HG03060 (cell line): ENCODE results near the gene NEURL2.
"Not testable (repeated sequence)": the region's sequence is repeated elsewhere in the genome, so short reads cannot be mapped to it uniquely, and the experiment has no call there.

Source experiments
- ATAC-seq: cut with Tn5 transposase; IDR thresholded peaks from one replicate; pipeline ENCODE4 v1.9.1; 2021; ENCODE audit warnings: low read depth, moderate number of reproducible peaks; ENCODE audit not compliant: unreplicated experiment

Gene NEURL2

DNA sequence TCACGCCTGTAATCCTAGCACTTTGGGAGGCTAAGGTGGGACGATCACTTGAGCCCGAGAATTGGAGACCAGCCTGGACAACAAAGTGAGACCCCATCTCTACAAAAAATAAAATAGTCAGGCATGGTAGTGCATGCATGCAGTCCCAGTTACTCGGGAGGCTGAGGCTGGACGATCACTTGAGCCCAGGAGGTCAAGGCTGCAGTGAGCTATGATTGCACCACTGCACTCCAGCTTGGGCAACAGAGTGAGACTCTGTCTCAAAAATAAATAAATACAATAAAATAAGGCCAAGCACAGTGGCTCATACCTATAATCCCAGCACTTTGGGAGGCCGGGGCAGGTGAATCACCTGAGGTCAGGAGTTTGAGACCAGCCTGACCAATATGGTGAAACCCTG lies 10.3 kb upstream of the NEURL2 start:
- not testable (repeated sequence) for ATAC-seq

DNA sequence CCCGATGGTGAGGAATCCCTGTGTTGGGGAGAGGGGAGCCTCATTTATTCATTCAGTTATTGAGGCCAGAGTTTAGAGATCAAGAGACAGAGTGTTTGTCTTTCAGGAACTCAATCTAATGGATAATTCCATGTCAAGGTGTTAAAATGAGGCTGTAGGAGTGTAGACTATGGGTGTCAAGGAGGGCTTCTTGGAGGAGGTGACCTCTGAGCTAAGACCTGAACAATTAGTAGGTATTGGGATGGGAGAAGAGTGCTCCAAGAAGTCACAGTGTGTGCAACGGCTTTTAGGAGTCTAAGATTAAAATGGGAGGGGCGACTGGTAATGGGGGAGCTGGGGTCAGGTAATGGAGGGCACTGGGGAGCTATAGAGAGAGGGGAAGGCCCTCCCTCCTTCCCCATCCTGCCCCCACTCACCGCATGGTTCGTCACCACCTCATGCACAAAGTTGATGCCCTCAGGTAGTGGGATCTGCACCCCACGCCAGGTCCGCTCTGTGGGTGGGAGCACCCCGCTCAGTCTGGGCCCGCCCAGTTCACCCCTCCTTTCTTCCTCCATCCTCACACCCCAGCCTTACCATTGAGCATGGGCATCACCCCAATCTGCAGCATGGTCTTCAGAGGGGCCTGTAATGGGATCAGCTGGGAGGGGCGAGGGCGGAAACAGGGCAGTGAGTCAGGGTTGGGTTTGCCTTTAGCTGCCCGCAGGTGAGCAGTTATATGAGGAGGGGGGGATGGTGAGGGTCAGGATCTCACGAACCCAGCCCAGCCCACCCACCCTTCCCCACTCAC lies 8.2 kb upstream of the NEURL2 start:
- ATAC-seq, result no peak

DNA sequence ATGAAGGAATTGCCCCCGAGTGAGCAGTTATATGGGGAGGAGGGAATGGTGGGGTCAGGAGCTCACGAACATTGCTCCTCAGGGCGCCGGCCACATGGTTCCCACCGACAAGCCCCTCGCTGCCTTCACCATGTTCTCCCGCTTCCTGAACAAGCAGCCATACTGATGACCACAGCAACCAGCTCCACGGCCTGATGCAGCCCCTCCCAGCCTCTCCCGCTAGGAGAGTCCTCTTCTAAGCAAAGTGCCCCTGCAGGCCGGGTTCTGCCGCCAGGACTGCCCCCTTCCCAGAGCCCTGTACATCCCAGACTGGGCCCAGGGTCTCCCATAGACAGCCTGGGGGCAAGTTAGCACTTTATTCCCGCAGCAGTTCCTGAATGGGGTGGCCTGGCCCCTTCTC lies 7.3 kb upstream of the NEURL2 start:
- ATAC-seq, result no peak

DNA sequence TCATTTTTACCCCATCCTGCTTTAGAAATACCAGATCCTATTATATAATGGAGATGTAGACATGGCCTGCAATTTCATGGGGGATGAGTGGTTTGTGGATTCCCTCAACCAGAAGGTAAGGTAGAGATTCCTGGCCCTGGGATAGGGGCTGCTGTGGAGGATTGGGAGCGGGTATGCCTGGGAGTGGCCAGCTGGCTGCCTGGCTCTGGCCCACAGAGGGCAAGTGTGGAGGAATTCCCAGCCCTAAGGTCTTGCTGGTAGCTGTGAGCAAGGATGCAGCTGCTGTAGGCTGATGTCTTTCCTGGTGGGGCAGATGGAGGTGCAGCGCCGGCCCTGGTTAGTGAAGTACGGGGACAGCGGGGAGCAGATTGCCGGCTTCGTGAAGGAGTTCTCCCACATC lies 6.7 kb upstream of the NEURL2 start:
- no peak for ATAC-seq

DNA sequence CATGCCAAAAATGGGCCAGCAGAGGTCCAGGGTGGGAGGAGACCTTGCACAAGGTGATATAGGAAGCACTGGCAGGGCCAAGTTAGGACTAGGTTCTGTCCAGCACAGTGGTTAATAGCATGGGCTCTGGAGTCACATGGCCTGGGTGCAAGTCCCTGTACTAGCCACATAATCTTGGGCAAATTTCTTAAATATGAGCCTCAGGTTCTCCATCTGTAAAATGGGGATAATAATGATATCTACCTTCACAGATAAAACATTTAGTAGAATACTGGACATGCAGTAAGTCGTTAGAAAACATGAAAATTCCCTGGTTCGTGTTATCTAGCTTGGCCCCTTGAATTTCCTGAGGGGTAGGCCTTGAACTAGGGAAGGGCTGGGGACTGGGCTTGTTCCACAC lies 6.3 kb upstream of the NEURL2 start:
- ATAC-seq, result no peak

DNA sequence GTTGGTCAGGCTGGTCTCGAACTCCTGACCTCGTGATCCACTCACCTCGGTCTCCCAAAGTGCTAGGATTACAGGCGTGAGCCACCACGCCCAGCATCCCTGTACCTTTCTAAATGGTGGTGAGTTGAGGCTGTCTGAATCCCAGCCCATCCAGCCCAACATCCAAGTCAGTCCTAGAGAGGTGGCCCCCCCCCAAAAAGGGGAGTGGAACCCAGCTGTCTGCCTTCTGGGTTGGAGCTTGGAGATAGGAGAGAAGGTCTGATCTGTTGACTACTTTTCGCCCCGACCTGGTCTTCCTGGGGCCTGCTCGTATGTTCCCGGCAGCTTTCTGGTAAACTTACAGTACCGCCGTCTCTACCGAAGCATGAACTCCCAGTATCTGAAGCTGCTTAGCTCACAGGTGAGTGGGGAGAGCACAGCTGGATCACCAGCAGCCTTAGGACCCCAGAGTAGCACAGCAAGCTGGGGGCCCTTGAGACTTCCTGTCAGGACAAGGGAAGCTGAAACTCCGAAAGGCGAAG lies 5.7 kb upstream of the NEURL2 start:
- no peak for ATAC-seq

DNA sequence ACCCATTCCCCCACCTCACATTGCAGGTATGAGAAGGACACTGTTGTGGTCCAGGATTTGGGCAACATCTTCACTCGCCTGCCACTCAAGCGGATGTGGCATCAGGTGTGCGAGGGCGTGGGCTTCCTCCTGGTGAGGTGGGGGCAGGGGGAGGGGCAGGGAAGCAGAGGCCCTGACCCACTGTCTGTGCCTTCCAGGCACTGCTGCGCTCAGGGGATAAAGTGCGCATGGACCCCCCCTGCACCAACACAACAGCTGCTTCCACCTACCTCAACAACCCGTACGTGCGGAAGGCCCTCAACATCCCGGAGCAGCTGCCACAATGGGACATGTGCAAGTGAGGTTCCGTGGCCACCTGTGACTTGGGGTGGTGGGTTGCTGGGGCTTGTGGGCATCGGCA lies 3.8 kb upstream of the NEURL2 start:
- no peak for ATAC-seq

DNA sequence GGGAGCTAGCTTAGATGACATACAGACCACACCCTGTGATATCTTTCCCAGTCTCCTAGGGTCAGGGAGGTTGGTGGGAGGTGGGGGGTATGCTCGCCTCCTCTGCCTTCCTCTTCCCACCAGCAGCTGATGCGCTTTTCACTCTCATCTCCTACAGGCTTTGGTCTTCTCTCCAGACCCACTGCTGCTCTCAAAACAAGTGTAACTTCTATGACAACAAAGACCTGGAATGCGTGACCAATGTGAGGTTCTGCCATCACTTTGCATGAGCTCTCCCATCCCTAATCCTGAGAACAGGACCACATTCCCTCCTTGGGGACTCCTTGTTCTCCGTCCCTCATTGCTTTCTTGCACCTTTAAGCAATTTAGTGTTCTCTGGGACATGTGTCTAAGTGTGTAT lies 2.8 kb upstream of the NEURL2 start:
- no peak for ATAC-seq

DNA sequence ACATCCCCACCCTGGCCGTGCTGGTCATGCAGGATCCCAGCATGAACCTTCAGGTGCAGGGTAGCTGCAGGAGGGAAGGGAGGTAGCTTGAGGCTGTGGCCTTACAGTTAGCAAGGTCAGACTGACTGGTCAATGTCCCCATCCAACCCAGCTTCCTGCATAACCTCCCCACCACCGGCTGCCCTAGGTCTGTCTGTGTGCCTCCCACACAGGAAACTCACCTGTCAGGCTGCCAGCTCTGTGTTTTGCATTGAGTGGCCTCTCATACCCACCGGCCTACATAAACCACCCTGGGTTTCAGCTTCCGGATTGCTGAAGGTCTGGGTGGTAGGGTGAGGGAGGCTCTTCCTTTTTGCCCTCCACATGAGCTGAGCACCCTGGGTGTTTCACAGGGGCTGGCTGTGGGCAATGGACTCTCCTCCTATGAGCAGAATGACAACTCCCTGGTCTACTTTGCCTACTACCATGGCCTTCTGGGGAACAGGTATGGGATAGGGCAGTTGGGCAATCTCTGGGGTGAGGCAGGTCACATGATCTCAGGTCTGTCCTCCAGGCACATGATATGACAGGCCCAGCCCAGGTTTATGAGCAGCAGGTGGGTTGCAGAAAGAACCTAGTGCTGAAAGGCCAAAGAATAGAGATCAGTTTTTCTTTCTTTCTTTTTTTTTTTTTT lies 2.0 kb upstream of the NEURL2 start:
- ATAC-seq, result no peak

DNA sequence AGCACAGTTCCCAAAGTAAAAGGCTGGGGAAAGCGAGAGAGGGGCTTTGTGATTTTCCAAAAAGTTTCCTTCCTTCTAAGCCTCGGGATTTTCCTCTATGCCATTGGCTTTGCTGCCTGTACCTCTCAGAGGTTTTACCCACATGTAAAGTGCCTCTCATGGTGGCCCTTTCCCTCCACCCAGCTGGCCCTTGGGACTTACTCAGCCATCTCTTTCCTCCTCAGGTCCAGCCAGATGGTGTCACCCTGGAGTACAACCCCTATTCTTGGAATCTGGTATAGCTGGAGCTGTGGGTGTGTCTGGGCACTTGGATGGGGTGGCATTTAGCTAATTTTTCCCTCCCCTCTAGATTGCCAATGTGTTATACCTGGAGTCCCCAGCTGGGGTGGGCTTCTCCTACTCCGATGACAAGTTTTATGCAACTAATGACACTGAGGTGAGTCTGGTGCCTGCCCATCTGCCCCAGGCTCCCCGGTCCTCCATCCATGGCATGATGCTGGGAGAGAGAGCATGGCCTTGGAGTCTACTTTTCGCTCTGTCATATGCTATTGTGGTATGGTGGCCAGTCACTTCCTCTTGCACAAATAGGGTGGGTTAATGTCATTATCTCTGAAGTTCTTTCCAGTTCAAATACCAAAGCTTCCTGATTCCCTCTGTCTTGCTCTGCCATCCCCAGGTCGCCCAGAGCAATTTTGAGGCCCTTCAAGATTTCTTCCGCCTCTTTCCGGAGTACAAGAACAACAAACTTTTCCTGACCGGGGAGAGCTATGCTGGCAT lies 1.2 kb upstream of the NEURL2 start:
- no peak for ATAC-seq

DNA sequence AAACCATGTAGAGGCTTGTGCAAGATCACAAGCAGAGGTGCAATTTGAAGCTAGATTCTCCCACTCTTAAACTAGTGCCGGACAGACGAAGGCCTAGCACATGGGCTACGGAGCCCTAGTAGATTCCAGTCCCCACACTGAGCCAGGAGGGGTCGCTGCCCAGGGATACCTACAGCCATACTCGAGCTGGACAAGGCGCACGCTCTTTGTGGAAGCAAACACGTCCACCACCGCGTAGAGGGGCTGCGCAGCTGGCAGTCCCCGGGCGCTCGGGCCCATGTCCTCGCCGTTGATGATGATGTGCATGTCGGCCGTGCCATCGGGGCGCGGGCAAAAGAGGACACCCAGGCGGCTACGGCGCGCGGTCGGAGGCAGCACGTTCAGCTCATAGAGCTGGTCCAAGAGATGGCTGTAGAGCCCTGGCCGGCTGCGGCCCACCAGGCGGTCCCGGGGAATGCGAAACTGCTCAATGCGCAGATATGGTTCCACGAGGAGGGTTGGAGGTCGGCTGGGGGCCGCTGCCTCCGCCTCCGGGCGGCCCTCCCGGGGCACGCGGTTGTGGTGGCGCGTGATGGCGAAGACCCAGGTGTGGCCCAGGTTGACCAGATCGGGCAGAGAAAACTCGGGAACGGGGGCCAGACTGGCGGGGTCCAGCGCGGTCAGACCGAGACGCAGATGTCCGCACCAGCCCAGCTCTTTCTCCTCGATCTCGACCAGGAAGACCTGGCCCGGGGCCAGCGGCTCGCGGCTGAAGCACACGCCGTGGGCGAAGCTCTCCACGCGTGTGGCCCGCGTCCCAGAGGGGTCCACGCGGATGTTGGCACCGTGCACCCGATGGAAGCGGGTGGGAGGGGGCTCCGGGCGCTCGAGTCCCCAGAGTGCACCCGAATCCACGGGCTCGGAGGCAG lies 677 bp downstream of the NEURL2 start:
- no peak for ATAC-seq

DNA sequence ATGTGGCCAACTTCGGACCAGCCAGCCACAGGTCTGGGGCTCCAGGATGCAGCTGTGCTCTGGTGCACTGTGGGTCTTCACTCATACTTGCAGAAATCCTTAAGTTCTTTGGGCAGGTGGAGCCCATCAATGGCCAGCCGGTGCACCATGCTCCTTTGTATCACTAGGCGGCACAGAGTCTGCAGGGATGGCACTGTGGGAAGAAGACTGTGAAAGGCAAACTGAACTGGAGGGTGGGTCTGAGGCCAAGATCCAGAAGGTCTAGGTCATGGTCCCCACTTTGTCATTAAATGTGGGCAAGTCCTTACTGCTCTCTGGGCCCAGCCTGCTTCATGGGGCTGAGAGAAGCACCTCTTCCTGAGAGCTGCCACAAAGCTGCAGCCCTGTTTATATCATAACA lies 2.3 kb downstream of the NEURL2 start:
- ATAC-seq, result no peak

DNA sequence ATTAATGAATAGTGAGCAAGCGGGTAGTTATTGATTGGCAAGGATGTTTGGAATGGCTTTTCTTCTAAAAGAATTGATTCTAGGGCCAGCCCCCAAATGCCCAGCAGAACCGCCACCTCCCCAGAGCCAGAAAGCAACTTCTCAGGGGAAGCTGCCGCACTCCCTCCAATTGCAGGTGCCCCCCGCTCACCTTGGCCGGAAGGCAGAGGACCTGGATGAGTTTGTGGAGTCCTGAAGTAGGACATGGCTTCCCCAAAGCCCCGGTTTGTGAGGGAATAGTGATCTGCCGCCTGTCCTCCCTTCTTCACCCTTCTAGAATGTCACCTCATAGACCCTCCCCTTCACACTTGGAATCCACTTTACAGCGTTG lies 3.7 kb downstream of the NEURL2 start, which contains the start of gene SPATA25:
SPATA25 (minus strand) TSS at position 277 of the 370 bp plus-strand sequence; CDS start at position 245, 32 bp downstream.
- ATAC-seq, result no peak

DNA sequence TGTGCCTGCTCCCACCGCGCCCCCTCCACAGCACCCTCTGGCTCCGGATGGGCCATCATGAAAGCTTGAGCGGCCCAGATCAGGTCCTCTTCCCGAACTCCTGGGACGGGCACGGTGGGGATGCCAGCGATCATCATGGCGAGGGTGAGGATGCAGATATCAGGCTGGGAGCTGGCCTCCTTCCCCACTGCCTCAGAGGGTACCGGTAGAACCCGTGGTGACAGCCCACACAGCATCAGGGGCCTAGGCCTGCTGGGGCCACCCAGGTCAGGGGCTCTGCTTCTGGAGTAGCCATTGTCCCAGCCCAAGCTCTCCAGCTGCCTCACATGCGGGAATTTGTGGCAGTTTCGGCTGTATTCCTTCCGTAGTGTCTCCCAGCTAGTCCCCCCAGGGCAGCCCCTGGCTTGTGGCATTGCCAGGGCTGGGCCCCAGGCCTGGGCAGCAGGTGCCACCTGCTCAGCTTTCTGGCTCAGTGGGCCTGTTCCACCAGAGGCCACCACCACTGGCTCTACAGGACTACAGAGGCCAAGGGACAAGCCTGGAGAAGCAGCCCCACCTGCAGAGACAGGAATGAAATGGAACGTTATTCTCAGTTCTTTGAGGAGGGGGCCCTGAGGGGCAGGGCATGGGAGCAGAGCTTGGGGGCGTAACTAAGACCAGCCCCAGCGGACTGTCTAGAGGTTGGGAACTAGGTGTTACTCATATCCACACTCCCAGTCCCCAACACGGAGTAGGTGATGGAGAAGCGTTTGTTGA lies 4.2 kb downstream of the NEURL2 start:
- ATAC-seq, result no peak

DNA sequence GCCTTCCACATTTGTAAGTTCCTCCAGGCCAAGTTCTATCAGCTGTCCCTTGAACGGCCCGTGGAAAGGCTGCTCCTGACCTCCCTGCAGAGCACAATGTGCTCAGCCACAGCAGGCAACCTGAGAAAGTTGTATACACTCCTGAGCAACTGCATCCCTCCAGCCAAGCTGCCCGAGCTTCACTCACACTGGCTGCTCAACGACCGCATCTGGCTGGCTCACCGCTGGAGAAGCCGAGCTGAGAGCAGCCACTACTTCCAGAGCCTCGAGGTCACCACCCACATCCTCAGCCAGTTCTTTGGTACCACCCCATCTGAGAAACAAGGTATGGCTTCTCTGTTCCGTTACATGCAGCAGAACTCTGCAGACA lies 7.9 kb downstream of the NEURL2 start:
- ATAC-seq, result no peak

DNA sequence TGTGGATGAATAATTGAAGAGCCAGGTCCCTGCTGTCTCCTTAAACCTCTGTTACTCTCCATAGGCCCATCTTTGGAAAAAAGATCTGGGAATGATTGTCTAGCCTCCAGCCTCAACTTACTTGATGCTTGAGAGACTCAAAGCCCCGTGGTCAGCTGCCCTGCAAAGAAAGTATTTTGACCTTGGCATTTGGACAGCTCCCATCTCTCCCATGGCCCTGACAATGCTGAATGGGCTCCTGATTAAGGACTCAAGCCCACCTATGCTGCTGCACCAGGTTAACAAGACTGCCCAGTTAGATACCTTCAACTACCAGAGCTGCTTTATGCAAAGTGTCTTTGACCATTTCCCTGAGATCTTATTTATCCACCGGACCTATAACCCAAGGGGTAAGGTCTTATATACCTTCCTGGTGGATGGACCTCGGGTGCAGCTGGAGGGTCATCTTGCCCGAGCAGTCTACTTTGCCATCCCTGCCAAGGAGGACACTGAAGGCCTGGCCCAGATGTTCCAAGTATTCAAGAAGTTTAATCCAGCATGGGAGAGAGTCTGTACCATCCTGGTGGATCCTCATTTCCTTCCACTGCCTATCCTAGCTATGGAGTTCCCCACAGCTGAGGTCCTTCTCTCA lies 8.4 kb downstream of the NEURL2 start:
- ATAC-seq, result no peak

DNA sequence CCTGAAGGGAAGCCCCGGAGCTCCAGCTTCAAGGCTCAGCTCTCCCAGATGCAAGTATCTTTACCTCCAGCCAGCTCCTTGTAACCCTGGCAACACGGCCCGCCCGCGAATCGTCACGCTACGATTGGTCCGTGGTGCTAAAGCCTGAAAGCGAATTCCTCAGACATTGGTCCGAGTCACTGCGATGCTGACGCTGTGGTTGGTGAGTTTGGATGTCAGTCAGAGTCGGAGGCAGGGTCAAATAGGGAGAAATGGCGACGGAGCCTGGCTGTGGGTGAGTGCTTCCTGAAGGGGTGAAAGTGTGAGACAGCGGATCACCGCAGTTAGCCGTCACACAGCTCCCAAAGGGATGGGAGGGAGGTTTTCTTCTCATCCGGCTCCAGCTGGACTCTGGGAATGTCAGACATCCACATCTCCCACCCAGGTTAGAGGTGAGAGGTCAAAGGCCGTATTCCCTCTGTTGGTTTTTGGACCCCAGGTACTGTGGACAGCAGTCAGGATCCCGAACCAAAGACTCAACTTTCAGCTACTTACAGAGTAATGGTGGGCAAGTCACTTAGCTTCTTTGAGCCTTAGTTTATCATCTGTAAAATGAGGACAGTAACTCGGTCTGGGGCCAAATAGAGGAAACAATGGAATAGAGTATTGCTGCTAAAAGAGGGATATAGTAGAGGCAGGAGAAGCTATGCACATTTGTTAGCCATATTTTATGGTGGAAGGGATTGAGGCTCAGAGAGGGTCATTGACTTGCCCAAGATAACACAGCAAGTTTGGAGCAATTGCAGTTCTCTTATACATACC lies 9.8 kb downstream of the NEURL2 start, which contains the start of gene ZSWIM1:
ZSWIM1 (plus strand) TSS at position 240 of the 801 bp plus-strand sequence. CDS start 1,366 bp downstream, outside the sequence.
- peak; percentile 93 for ATAC-seq
